Caki2 (cell line): ENCODE results near the gene CTIF. TPM values are rescaled to one million over a fixed set of nuclear protein-coding genes. Genes with fewer than 3 reads are reported as not detected.

Experiments used
- DNase-seq: peaks from one replicate; pipeline ENCODE4 v3.0.0-alpha.2; 2015; ENCODE audit warnings: low read depth
- in situ Hi-C: cut with HindIII; loops from 2 replicates; pipeline ENCODE4 v1.10.0; 2016; ENCODE audit warnings: low sequenced_read_pairs, low pct_unique_long_range_greater_than_20kb, mixed read lengths
- total RNA-seq: library from RNA; depleted of rRNA; stranded (reverse); fragments of >200 nt; shearing (Covaris generic); gene quantifications from 2 replicates; pipeline ENCODE4 v1.2.3, GENCODE V29; 2014; ENCODE audit warnings: low replicate concordance

CTIF gene
- total RNA-seq, 1 experiment from 2014 or later, result 3.7 TPM

DNA sequence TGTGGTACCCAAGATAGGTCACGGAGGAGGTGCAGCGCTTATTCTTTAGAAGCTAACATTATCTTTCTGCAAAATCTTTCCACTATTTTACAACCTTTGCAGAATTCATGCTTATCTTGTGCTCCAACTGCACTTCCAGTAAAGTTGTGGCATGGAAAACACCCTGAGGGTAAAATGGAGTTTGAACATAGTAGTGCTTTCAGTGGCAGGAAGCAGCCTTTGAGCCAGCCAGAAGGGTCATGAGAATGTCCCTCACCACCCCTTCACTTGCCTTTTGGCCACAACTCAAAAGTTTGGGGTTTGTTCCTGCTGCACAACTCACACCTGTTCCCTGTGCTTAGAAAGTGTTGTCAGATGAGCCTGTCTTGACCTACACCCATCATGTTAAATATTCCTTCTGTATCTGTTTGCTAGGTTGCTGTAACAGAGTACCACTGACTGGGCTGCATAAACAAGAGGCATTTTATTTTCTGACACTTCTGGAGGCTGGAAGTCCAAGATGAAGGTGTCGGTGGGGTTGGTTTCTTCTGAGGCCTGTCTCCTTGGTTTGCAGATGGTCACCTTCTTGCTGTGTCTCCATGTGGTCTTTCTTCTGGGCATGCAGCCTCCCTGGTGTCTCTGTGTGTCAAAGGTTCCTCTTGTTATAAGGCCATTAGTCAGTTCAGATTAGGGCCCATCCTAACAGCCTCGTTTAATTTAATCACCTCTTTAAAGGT, 217.8 kb downstream of the CTIF start:
- DNase-seq, result no peak
- in situ Hi-C loops, result no loop called here

DNA sequence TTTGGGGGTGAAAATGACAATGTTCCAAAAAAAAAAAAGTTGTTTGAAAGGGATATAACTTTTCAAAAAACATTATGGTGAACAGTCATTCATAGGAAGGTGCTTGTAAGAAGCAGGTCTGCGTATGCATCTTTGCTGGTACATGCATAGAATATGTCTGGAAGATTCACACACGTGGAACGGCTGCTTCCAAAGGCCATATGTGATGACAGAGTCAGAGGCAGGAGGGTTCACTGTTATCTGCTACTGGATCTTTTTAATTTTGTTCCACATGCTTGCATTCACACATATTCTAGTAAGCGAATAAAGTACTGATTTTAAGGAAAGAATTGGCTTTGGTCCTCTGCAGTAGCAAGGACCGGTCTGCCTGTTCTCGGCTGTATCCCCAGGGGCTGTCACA, 218.5 kb downstream of the CTIF start:
- in situ Hi-C loops, result no loop called here
- no peak for DNase-seq

- DNase-seq, result no peak
- in situ Hi-C loops, result no loop called here
Observed at GRCh38 chr18:48757906-48758305, 219.1 kb downstream of the CTIF start.

DNA sequence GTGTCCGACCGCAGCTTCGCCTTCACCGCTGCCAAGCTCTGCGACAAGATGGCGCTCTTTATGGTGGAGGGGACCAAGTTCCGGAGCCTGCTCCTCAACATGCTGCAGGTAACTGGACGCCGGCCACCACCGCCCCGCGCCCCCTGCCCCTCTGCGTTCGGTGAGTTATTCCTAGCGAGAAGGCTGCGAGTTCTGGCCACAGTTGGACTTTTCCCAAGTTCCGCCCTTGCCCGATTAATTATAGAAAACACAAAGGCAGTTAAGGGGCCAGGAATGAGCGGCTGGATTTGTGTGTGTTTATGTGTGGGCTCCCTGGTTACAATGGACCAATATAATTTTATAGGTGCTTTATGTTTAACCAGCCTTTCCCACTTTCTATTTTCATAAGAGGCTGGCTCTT, 222.8 kb downstream of the CTIF start:
- in situ Hi-C loops, result no loop called here
- DNase-seq, result no peak

DNA sequence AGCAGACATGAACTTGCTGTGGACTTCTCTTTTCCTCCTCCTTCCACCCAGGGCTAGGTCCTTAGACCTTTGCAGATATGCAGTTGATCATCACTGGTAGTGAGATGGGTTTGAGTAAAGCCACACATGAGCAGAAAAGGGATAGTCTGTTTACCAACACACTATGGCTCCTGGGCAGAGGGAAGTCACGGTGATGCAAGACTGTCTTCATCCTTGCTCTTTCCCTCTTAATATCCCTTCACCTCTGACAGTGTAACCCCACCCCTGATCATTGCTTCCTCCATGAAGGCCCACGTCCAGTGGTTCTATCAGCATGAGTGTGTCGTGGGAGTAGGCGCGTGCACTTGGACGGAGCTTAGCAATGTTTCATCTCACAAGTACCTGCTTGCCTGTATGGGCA, 223.2 kb downstream of the CTIF start:
- DNase-seq, result no peak
- in situ Hi-C loops, result no loop called here

DNA sequence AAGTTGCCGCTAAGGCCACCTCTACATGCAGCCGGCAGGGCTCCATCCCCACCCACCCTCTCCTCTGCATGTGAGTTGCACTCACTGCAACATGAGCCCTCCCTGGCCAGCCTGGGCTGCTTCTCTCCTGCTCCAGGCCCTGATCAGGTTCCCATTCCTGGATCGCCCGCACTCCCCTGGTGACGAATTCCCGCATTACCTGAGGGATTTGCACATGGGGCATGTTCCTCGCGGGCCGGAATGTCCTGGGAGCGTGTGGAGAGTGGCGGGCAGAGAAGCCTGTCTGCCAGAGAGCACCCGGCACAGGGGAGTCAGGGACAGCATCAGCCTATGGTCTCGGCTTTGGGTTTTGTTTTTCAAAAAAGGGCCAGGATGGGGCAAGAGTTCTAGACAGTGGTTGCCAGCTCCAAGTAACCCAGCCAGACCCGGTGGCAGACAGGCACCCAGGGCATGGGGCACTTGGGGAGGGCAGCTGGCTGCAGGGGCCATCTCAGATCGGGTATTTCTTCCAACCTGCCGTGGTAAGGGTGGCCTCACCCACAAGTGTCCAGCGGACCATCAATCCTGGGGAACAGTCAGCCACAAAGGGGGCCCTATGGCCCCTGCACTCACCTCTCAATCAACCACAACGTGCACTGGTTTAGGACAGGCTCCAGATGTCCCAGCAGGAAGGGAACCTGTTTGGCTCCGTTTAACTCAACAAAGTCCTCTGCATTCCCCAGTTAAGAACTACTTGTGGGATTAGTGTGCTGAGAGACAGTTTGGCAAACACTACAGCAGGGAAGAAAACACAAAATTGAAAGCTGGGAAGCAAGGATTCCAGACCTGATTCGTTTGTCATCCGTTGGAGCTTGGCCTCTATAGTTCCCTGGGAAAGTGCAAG, 224.2 kb downstream of the CTIF start:
- in situ Hi-C loops, result no loop called here
- no peak for DNase-seq

DNA sequence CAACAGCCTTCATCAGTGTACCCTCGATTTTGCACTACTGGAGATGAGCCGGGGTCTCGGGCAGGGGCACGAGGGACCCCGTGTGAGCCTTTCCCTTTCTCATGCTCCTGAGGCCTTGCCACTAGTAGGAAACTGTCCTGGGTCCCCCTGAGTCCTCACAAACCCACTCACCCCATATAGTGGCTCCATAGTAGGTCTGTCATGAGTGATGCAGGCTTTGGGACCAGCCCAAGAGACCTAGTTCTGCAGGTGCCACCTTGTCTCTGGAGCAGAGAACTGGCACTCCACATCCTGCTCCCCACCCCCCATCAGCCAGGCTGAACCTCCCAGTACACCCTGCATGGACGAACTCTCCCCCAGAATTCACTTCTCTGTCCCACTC, 224.9 kb downstream of the CTIF start:
- DNase-seq, result no peak
- in situ Hi-C loops, result no loop called here

DNA sequence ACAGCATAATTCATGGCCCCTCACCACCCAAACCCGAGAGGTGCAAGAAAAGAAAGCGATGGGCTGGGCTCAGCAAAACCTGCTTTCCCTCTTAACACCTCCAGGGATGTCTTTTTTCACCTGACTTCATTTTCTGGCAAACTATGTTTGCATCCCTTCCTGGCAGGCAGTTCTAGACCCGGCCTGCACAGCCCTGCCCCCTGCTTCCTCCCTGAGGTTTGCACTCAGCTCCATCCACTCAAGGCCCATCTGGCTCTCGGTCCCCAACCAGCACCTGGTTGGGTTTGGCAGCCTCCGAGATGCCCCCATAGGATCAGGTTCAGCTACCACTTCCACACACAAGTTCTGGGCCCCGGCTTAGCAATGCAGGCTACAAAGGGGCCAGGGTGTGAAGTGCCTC, 226.2 kb downstream of the CTIF start:
- DNase-seq, result no peak

GRCh38 chr18:48766026-48766425, 227.2 kb downstream of the CTIF start:
- in situ Hi-C loops, result no loop called here
- no peak for DNase-seq

More for the DNA sequence above, 226.2 kb downstream of the CTIF start:
- in situ Hi-C loops, result no loop called here

- in situ Hi-C loops, result no loop called here
- DNase-seq, result no peak
Observed at GRCh38 chr18:48766487-48766886, 227.7 kb downstream of the CTIF start.

GRCh38 chr18:48767090-48767690, 228.4 kb downstream of the CTIF start:
- no peak for DNase-seq
- in situ Hi-C loops, result no loop called here

DNA sequence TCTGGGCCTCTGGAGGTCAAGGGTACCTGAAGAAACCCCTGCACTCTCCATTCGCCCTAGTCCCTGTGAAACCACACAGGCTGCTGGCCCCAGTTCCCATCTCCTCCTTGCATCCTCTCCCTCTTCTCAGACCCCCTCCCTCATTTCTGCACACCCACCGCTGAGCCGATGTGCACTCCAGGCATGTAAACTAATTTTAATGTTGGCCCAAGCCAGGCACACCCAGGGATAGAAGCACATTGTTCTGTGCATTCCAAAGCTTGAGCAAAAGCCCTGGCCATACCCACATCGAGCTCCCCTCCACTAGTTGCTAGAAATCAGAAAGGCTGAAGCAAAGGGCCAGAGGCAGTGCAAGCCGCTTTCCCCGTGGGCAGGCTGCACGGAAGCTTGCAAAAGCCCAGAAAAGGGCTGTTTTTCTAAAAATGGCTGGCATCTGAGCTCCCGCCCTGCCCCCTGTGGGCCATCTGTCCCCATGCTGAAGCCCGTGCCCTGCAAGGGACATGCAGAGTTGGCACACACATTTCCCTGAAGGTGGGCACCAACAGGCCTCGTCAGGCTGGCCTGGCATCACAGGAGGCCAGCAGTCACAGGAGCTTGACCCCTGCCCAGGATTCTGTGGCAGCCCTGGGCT, 230.3 kb downstream of the CTIF start:
- DNase-seq, result no peak
- in situ Hi-C loops, result no loop called here

- in situ Hi-C loops, result no loop called here
Observed at GRCh38 chr18:48770243-48770642, 231.4 kb downstream of the CTIF start.

DNA sequence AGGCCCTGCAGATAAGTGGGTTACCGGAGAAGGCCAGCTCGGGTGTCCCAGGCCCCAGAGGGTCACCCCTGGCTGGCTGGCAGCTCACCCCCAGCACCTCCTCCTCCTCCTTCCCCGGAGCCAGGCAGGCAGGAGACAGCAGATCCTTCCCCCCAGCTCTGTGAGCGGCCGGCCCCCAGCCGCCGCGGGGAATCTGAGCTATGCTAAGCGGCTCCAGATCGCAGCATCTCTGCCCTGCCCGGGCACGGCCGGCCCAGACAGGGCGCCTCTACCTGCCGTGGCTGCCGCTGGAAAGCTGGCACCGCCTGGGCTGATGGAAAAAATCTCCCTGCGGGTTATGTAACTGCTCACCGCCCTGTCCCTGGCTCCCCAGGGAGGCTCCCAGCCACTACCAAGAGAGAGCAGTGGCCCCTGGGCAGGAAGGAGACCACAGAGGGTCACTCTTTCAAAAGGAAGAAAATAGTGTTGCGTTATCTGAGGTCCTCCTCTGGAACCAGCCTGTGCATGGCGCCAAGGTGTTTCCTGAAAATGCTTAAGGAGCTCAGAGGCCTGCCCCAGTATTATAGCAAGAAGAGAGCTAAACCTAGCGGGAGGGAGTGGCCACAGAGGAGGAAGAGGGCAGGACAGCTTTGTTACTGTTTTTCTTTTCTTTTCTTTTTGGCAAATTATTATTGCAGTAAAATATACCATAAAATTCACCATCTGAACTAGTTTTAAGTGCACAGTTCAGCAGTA, 233.0 kb downstream of the CTIF start:
- DNase-seq, result no peak
- in situ Hi-C loops, result no loop called here

More at GRCh38 chr18:48770243-48770642, 231.4 kb downstream of the CTIF start:
- no peak for DNase-seq

GRCh38 chr18:48772457-48772856, 233.6 kb downstream of the CTIF start:
- in situ Hi-C loops, result no loop called here
- no peak for DNase-seq

- in situ Hi-C loops, result no loop called here
- no peak for DNase-seq
Observed at GRCh38 chr18:48773821-48774220, 235.0 kb downstream of the CTIF start.

DNA sequence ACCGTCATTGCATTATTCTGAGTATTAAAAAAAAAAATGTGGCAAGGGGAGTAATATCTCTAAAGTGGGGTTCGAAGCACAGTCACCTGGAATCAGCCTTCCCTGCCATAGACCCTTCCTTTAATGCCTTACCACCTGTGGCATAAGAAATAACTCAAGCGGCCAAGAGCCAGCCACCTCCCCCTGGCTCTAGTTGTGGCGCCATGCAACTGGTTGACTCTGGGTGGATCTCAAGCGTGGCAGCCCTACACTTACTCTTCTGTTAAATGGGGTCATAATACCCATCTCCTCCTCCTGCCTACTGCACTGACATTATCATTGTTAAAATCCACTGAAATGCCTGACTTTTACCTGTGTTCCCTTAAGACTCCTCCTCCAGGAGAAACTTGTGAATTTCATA, 236.1 kb downstream of the CTIF start:
- no peak for DNase-seq
- in situ Hi-C loops, result no loop called here
